Upper lobe of left lung (tissue), 4 donors: ENCODE results near the gene FAM53B.

ENCODE experiments used
- POLR2A ChIP-seq, 4 donors: fragments of 450-650 bp; IDR thresholded peaks; one replicate each; pipeline ENCODE4 v1.5.1; 2016 to 2017; ENCODE audit warnings: antibody characterized with exemption in 4 of 4, mild to moderate bottlenecking in 2 of 4
- POLR2AphosphoS5 ChIP-seq, 2 donors: sonication (generic); formaldehyde crosslinking; IDR thresholded peaks; one replicate each; pipeline ENCODE4 v1.5.1; 2017; ENCODE audit warnings: antibody characterized with exemption in 2 of 2
- TF ChIP-seq, protein P1 (sequence below), 6 experiments: fragments of 450-650 bp in 4 of 6; fragments of 200-600 bp in 2 of 6; sonication (generic) in 2 of 6; IDR thresholded peaks; one replicate each; pipeline ENCODE4 v1.5.1; 2016 to 2019; ENCODE audit warnings: antibody characterized with exemption in 6 of 6

DNA sequence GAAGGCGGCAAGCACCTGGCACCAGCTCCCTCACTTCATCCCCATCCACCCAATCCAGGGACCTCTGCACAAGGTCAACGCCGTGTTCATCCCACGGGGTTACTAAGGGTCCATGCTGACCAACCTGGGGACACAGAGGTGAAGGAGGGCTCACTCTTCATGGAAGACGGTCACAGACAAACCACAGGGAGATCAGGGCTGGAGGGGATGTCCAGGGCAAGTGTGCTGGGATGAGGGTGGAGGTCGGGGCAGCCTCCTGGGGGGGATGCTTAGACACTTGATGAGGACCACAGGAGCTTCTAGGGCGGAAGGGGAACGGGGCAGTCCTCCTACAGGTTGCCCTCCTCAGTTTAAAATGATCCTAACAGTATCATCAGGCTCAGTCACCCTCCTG, 46.7 kb downstream of the FAM53B start:
- TF ChIP-seq, protein P1, sequence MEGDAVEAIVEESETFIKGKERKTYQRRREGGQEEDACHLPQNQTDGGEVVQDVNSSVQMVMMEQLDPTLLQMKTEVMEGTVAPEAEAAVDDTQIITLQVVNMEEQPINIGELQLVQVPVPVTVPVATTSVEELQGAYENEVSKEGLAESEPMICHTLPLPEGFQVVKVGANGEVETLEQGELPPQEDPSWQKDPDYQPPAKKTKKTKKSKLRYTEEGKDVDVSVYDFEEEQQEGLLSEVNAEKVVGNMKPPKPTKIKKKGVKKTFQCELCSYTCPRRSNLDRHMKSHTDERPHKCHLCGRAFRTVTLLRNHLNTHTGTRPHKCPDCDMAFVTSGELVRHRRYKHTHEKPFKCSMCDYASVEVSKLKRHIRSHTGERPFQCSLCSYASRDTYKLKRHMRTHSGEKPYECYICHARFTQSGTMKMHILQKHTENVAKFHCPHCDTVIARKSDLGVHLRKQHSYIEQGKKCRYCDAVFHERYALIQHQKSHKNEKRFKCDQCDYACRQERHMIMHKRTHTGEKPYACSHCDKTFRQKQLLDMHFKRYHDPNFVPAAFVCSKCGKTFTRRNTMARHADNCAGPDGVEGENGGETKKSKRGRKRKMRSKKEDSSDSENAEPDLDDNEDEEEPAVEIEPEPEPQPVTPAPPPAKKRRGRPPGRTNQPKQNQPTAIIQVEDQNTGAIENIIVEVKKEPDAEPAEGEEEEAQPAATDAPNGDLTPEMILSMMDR (IDR thresholded peaks at IDR 0.05), result no peak
- TF ChIP-seq POLR2A (IDR thresholded peaks at IDR 0.05) (no peak), POLR2AphosphoS5 (IDR thresholded peaks at IDR 0.05) (no peak)
